ENCODE measurements around the gene CHAT.

The CHAT gene

GRCh38 chr10:49612513-49613164 lies 1.2 kb upstream of the CHAT start:
- DNase-seq, result no peak

DNA sequence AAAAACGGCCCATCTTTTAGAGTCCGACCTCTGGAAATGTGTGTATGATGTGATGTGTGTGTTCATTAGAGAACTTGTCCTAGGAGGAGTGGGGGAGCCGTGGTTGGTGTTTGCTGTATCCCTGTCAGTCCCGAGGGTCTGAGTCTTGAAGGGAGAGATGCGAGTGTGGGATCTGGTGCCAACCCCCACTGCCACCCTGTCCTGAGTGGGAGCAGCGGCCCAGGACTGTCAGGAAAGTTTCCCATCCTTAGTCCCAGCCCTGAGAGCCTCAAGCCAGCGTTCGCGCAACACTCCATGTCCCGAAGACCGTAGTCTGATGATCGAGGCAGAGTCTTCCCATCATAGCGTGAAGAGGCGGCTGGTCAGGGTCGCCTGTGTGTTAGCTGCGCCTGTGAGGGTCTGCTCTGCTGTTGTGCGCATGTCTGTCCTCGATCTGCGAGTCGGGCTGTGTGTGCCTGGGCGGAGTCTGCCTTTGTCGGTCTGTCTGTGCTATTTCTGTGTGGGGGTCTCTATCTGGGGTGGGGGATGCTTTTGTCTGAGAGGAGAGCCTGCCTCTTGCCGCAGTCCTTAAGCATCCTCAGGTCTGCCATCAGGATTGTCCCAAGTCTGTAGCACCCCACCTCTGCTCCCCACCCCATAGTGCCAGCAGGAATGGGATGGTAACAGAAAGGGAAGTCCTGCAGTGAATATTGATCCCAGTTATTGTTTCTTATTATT lies 514 bp upstream of the CHAT start:
- no peak for DNase-seq

- no peak for DNase-seq
These were observed 683 bp downstream of the CHAT start for GRCh38 chr10:49614242-49615198.

DNA sequence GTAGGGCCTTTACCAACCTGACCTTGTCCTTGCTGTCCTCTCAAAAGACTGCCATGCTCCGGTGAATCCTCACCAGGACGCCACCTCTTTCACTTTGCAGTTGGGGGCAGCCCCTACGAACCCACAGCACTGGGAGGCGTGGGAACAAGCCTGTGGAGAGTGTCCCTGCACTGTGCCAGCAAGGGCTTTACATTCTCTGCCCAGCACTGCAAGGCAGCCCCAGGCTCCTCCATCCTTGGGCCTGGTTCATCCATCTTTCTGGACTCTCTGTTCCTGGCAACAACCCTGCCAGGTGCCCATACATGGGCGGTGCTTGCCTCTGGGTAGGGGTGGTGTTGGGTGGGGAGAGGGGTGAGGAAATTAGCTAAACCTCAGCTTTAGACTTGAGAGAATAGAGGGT lies 1.4 kb downstream of the CHAT start:
- no peak for DNase-seq

DNA sequence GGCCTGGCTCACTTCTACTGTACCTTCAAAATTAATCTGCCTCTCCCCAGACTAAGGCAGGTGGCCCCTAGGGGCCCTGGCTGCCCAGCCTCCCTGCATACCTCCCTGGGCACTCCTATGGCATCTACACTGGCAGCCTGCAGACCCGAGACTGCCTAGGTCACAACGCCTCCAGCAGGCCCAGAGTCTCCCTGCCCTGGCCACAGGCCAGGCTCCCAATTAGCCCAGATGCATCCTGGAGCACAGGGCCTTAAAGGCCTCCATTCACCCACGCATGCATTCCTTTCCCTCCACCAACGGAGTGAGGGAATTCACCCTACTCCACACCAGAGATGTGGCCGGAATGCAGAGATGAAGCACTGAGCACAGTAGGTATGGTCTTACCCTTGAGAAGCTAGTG lies 1.9 kb downstream of the CHAT start:
- no peak for DNase-seq

DNA sequence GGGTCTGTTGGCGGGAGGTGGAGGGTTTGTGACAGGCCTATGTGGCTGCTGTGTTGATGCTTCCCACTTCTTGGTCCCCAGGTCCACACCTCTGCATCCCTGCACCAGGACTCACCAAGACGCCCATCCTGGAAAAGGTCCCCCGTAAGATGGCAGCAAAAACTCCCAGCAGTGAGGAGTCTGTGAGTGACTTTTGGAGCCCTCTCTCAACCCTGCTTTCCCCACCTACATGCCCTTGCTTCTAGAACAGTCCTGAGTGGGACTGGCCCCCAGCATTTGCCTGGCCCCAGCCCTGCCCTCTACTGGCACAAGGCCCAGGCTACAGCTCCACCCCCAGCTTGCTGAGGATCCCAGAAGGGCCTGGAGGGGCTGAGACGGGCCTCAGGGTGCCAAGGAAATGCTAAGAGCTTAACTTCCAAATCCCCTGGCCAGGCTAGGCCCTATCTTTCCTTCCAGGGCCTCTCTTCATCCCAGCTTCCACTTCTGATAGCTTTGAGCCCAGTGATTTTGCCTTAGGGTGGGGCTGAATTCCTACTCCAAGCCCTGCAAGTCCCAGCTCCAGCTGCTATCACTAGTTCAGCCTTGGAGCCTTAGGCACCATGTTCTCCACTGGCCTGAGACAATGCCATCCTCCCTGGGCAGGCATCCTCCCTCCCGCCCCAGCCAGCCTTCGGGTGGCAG lies 2.7 kb downstream of the CHAT start:
- DNase-seq, result no peak

GRCh38 chr10:49617121-49618020 lies 3.5 kb downstream of the CHAT start:
- DNase-seq, result no peak

DNA sequence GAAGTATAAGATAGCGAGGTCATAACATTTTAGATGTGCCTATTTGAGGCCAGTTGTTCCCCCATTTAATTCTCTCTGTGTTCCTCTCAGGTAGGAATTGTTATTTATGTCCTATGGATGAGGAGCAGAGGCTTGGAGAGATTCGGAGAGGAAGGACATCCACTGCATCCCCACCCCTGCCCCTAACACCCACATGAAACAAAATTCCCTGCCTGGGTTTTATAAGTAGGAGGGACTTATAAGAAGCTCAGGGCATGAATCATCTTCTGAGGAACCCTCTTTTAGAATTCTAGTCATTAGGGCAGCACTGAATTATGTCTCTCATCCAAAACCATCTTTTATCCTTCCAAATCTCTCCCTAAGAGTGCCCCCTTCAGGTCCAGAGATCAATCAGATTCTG lies 5.0 kb downstream of the CHAT start:
- no peak for DNase-seq

- no peak for DNase-seq
These were observed 5.8 kb downstream of the CHAT start for GRCh38 chr10:49619613-49620012.

DNA sequence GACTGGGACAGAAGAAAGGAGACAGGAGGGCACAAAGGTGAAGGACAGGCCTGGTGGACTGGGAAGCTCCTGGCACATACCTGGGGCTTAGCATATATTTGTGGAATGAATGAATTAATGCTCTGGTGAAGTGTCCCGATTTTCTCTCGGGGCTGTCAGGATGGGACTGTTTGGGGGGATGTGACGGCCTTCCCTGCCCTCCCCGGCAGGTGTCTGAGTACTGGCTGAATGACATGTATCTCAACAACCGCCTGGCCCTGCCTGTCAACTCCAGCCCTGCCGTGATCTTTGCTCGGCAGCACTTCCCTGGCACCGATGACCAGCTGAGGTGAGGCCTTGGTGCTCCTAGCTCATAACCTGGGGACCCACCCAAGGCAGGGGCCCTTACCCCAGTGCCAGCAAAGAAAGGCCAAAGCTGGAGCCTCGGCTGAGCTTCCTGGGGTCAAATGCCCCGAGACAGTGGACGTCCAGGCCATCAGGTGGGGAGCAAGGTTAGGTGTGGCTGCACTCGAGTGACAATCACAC lies 6.5 kb downstream of the CHAT start:
- DNase-seq, result no peak

DNA sequence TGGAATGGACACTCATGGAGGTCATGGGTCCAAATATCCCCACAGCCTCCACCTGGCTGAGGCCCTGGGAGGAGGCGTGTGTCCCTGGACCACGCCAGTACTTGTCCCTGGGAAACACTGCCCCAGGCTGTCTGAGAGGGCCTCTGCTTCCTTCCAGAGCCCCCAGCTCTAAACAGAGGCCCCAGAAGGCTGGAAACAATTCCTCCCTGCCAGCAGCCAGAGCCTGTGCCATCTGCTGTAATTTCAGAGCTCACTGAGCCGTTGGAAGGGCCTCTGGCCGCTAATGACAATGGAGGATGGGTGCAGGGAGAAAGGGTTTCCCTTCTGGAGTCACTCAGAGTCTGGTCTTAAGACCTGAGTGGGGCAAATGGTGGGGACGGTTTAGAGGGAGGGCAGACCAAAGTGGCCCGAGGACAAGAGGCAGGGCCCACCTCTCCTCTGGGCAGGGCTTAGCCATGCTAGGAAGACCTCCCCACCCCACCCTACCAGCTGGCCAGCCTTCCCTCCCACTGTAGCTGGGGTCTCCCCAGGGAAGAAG lies 7.1 kb downstream of the CHAT start:
- DNase-seq, result no peak

DNA sequence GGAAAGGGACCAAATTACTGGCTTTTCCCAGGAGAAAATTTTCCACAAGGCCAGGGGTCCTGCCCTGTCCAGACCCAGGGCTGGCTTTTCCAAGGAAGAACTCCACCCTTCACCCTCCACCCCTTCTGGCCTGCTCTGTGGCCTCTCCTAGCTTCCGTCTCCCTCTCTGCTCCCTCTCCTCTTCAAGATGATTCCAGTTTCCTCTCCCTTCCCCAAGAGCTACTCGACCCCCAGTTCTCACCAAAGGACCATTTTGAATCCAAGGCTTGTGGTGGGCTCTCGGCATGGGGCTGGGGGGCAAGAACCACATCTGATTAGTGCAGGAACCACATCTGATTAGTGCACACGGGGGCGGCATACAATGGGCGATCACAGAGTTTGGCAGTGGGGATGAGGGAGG lies 7.7 kb downstream of the CHAT start:
- DNase-seq, result no peak

DNA sequence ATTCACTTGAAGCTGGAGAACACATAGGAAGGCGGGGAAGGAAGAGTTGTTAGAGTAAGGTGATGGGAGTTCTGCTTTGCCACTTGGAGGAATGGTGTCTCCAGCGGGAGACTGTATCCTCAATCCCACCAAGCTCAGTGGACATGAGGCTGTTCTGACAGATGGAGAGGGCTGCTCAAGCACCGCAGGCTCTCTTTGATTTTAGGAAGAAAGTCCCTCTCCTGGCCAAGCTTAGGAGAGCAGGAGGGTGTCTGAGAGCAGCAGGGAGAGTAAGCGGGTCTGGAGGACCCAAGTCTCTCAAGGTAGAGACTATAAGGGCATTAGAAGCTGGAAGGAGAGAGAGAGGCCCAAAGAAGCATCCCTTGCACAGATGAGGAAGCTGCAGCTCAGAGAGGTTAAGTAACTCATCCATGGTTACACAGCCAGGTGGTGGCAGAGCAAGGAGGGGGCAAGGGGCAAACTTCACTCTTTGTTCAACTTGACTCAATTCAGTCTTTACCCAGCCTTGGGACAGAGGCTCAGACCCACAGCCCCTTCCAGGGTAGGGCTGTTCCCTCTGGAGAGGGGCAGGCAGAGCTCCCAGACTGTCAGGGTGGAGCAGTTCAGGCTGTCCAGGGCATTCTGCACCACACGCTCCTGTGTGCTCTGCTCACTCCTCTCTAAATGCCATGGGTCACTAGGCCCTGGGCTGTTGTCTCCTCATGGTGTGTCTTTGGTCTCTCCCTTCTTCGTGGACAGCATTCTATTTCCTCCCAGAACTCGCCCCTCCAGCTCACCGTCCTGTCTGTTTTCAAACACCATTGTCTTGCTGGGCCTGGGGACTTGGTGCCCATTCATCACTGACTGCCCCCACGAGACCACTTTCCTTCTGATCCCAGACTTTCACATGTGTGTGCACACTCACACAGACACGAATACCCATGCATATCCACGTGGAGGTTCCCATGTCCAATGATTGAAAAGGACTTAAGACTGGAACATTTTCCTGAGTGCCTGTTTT lies 8.9 kb downstream of the CHAT start:
- DNase-seq, result no peak

DNA sequence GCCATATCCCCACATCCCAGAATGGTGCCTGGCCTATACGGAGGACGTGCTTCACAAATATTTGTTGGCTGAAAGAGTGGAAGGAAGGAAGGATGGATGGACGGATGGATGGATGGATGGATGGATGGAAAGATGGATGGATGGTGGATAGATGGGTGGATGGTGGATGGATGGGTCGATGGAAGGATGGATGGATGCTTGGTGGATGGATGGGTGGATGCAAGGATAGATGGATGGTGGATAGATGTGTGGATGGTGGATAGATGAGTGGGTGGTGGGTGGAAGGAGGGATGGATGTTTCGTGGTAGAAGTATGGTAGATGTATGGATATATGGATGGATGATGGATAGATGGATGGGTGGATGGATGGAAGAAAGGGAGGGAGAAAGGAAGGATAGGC lies 10.8 kb downstream of the CHAT start:
- DNase-seq, result no peak

DNA sequence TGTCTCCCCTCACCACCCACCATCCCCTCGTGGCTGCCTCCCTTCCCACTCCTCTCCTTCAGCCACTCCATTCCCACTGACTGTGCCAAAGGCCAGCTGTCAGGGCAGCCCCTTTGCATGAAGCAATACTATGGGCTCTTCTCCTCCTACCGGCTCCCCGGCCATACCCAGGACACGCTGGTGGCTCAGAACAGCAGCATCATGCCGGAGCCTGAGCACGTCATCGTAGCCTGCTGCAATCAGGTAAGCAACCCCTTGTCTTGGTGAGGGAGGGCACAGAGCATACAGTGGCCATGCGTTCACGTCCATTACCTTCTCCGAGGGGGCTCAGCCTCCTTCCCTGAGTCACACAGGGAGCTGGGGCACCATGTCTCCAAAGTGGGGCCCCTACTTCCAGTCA lies 11.6 kb downstream of the CHAT start:
- DNase-seq, result no peak

DNA sequence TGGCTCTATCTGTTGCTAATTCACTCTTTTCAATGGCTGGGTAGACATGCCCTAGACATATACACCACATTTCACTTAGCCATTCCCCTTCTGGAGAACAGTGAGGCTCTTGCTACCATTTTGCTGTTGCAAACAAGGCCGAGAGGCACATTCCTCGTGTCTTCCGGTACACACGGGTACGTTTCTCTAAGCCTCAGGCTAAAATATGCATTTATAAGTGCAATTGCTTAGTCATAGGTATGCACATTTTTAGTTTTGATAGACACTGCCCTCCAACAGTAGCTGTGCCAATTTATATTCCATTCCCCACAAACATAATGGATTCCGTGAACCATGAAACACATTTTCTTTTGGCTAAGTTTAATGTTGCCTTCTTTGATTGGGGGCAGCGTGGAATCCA lies 13.2 kb downstream of the CHAT start:
- DNase-seq, result no peak

DNA sequence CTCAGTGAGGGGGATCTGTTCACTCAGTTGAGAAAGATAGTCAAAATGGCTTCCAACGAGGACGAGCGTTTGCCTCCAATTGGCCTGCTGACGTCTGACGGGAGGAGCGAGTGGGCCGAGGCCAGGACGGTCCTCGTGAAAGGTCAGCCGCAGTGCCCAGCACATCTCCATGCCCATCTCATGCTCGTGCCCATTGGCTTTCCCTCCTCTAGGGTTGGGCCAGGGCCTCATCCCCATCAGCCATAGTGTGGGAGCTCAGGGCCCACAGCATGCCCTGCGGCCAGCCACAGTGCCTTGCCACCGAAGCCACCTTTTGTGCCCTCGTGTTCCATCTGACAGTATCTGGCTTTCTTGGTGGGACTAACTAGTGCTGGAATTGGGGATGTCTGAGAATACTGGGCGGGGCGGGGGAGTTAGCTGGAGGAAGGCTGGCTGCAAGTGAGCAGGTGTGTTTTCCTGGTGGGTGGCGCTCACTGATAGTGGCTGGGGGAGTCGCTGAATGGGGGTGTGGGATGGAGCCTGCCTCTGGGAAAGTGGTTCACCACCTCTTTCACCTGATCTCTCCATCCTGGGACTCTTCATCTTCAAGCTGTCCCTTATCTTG lies 13.9 kb downstream of the CHAT start:
- no peak for DNase-seq

DNA sequence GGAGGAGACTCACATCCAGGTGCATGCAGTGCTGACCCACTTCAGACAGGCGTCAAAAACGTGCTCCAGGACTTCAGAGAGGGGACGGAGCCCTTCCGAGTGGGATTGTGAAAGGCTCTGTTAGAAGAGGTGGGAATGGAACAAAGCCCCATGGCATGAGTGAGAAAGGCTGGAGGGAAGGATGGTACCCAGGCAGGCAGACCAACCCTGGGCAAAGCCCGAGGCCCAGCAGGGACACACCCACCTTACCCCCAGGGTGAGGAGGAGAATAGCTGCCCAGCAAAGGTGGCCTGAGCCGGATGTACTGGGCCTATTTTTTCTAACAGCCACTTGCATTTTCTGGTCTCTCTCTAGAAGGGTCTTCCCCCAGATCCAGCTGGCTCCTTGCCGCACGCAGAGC lies 14.8 kb downstream of the CHAT start:
- no peak for DNase-seq

GRCh38 chr10:49629431-49629881 lies 15.6 kb downstream of the CHAT start:
- no peak for DNase-seq

GRCh38 chr10:49631975-49632374 lies 18.1 kb downstream of the CHAT start:
- no peak for DNase-seq

All from NCI-H1436 treated with DMSO at 0.1 percent for 48 hours (cell line).